Right lobe of liver (tissue), 6 donors: ENCODE data around the gene MCEE. TPM values are rescaled to one million over a fixed set of nuclear protein-coding genes. Genes with fewer than 3 reads are reported as not detected.
"Not testable (repeated sequence)": the region's sequence is repeated elsewhere in the genome, so short reads cannot be mapped to it uniquely, and the experiment has no call there.

ENCODE experiments used
- ATAC-seq, 4 donors: fragments of 200-7000 bp; cut with Tn5 transposase; one replicate each; pipeline ENCODE4 v1.9.1; 2020; ENCODE audit warnings: mild to moderate bottlenecking in 4 of 4, moderate library complexity in 4 of 4
- DNase-seq, 3 donors: peaks; one replicate each; pipeline ENCODE4 v3.0.0-alpha.2; 2020
- H3K27ac ChIP-seq, 3 donors: fragments of 200-600 bp; one replicate each; pipeline ENCODE4 v1.8.0; 2022
- H3K27me3 ChIP-seq, 2 donors: fragments of 200-600 bp; one replicate each; pipeline ENCODE4 v1.8.0; 2022
- H3K36me3 ChIP-seq, 4 donors: fragments of 200-600 bp; sonication (generic) in 1 of 4; one replicate each; pipeline versions ENCODE4 v1.5.1 to v1.8.0; 2017 to 2022; ENCODE audit warnings: control low read depth in 1 of 4
- H3K4me1 ChIP-seq, 4 donors: fragments of 200-600 bp; sonication (generic) in 1 of 4; one replicate each; pipeline versions ENCODE4 v1.5.1 to v1.8.0; 2017 to 2022; ENCODE audit warnings: control low read depth in 1 of 4
- H3K4me3 ChIP-seq, 3 donors: fragments of 200-600 bp; one replicate each; pipeline ENCODE4 v1.8.0; 2022
- H3K9me3 ChIP-seq, 4 donors: fragments of 200-600 bp; sonication (generic) in 1 of 4; one replicate each; pipeline versions ENCODE4 v1.5.1 to v1.8.0; 2017 to 2022; ENCODE audit warnings: control low read depth in 1 of 4
- POLR2A ChIP-seq: fragments of 450-650 bp; IDR thresholded peaks from one replicate; pipeline ENCODE4 v1.6.1; 2017; ENCODE audit warnings: antibody characterized with exemption, mild to moderate bottlenecking
- WGBS: methylation state at CpG from one replicate; pipeline ENCODE4 v1.1.6; 2018; ENCODE audit warnings: low coverage, low lambda C conversion rate; ENCODE audit not compliant: insufficient coverage; ENCODE audit errors: missing lambda C conversion rate; 5-methylcytosine and 5-hydroxymethylcytosine counted together
- intact Hi-C, 2 donors: fragments of 100-400 bp; cut with DNase I; formaldehyde crosslinking; loops; one replicate each; pipeline versions ENCODE4 v1.11.2 to v1.14.1; 2022
- total RNA-seq, 6 experiments: library from RNA; depleted of rRNA in 2 of 6; stranded (reverse); fragments of >200 nt in 2 of 6; fragmentation: NEBNext Ultra II Directional in 3 of 6; extraction: Animal tissue kit (Norgen Biotek cat#: 25700) in 3 of 6; gene quantifications; one replicate each; pipeline versions ENCODE4 v1.1.0 to v1.2.4, GENCODE V29; 2016 to 2023
- TF ChIP-seq, protein P1 (sequence below), 4 donors: fragments of 200-600 bp in 3 of 4; fragments of 450-650 bp in 1 of 4; IDR thresholded peaks; one replicate each; pipeline versions ENCODE4 v1.5.1 to v1.8.0; 2016 to 2022; ENCODE audit warnings: antibody characterized with exemption in 4 of 4, mild to moderate bottlenecking in 2 of 4
- donor health status: DM: no; HTN: yes; CAD: no.
- donor health status: DM: no; HTN: no; CAD: no.
- donor health status: DM: no; HTN: no; CAD: no.
- donor health status: DM: no; HTN: yes; CAD: no.
- donor health status: DM: no; HTN: yes; CAD: no.

MCEE gene
- total RNA-seq, 6 experiments from 2014 or later = 15.5 to 37.8 (median 23.1) TPM

DNA sequence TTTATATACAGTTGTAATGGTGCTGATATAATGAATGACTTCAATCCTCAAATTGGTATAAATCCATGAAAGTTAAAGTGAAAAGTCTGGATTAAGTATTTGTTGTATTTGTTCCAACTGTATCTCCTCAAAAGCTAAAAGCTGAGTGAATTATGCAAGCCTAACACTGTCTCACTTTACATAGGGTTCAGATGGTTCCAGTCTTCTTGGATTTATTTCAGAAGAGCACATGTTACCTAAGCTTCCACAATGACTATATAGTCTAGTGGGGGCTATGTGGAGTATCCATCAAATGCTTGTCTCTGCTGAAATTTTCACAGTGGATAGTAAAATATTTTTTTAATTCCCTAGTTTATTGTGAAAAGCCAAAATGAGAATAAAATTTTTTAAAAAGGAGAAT lies 13.0 kb downstream of the MCEE start:
- Histone ChIP-seq H3K36me3 (peaks cover 0 to 16% (median 0%) of the 10 kb centered on the region in 4 donors), H3K9me3 (no peaks in the 10 kb centered on the region), H3K4me3 (no peak overlapping the region), H3K27me3 (no peaks in the 10 kb centered on the region), H3K27ac (no peak overlapping the region), H3K4me1 (peaks cover 0 to under 1% (median 0%) of the 10 kb centered on the region in 4 donors)
- no peak for TF ChIP-seq POLR2A
- TF ChIP-seq, protein P1, sequence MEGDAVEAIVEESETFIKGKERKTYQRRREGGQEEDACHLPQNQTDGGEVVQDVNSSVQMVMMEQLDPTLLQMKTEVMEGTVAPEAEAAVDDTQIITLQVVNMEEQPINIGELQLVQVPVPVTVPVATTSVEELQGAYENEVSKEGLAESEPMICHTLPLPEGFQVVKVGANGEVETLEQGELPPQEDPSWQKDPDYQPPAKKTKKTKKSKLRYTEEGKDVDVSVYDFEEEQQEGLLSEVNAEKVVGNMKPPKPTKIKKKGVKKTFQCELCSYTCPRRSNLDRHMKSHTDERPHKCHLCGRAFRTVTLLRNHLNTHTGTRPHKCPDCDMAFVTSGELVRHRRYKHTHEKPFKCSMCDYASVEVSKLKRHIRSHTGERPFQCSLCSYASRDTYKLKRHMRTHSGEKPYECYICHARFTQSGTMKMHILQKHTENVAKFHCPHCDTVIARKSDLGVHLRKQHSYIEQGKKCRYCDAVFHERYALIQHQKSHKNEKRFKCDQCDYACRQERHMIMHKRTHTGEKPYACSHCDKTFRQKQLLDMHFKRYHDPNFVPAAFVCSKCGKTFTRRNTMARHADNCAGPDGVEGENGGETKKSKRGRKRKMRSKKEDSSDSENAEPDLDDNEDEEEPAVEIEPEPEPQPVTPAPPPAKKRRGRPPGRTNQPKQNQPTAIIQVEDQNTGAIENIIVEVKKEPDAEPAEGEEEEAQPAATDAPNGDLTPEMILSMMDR (IDR thresholded peaks at IDR 0.05) = no peak
- no peak for DNase-seq
- ATAC-seq = no peak
- intact Hi-C loops = no loop called here

DNA sequence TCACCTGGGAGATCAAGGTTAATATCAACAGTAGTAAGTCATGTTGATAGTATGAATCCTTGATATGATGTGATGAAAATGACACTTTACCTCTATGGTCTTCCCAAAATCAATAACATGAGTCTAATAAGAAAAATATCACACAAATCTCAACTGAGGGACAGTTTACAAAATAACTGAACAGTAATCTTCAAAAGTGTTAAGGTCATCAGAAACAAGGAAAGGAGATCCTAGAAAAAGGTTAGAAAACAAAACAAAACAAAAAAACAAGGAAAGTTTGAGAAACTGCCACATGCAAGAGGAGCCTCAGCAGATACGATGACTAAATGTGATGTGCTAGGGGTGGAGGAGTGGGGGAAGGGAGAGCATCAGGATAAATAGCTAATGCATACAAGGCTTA lies 16.2 kb downstream of the MCEE start:
- intact Hi-C loops = no loop called here
- Histone ChIP-seq H3K4me1 (peaks cover 0 to 4% (median 0%) of the 10 kb centered on the region in 4 donors), H3K4me3 (no peak overlapping the region), H3K9me3 (no peaks in the 10 kb centered on the region), H3K36me3 (peaks cover 0 to 10% (median 0%) of the 10 kb centered on the region in 4 donors), H3K27me3 (no peaks in the 10 kb centered on the region), H3K27ac (no peak overlapping the region)
- ATAC-seq (no peak), DNase-seq (no peak)
- 75% methylated on average over 1 of the region's 1 CpG for WGBS
- no peak for TF ChIP-seq POLR2A
- TF ChIP-seq, protein P1 (IDR thresholded peaks at IDR 0.05) = no peak

DNA sequence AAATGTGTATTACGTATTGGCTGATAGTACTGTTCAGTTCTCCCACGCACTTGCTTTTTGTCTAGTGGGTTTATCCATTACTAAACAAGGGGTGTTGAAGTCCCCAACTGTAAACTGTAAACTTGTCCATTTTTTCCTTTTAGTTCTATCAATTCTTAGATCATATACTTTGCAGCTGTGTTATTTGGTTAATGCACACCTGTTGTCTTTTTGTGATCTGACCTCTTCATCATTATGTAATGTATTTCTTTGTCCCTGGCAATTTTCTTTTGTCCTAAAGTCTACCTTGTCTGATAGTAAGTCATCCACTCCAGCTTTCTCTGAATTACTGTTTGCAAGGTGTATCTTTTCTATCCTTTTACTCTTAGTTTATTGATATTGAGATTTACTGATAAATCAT lies 21.9 kb downstream of the MCEE start:
- no peak for TF ChIP-seq POLR2A
- TF ChIP-seq, protein P1 (IDR thresholded peaks at IDR 0.05) = no peak
- Histone ChIP-seq H3K4me3 (no peak overlapping the region), H3K27me3 (no peaks in the 10 kb centered on the region), H3K27ac (no peak overlapping the region), H3K9me3 (no peaks in the 10 kb centered on the region), H3K36me3 (no peaks in the 10 kb centered on the region), H3K4me1 (peaks cover 0 to 4% (median 0%) of the 10 kb centered on the region in 4 donors)
- 100% methylated on average over 1 of the region's 2 CpGs for WGBS
- DNase-seq (no peak), ATAC-seq (no peak)
- intact Hi-C loops = no loop called here

DNA sequence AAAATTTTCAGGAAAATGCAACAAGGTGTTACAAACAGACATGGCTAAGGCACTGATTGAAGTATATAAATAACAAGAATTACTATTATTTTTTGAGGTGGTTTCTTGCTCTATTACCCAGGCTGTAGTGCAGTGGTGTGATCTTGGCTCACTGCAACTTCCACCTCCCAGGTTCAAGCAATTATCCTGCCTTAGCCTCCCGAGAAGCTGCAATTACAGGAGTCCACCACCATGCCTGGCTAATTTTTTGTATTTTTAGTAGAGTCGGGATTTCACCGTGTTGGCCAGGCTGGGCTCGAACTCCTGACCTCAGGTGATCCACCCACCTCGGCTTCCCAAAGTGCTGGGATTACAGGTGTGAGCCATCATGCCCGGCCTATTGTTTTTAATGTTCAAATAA lies 23.6 kb downstream of the MCEE start:
- H3K9me3 ChIP-seq, H3K36me3 ChIP-seq, intact Hi-C loops, H3K4me1 ChIP-seq, H3K4me3 ChIP-seq, H3K27ac ChIP-seq, H3K27me3 ChIP-seq, DNase-seq, ATAC-seq: not testable (repeated sequence)
- WGBS = 82% methylated on average over 6 of the region's 6 CpGs

DNA sequence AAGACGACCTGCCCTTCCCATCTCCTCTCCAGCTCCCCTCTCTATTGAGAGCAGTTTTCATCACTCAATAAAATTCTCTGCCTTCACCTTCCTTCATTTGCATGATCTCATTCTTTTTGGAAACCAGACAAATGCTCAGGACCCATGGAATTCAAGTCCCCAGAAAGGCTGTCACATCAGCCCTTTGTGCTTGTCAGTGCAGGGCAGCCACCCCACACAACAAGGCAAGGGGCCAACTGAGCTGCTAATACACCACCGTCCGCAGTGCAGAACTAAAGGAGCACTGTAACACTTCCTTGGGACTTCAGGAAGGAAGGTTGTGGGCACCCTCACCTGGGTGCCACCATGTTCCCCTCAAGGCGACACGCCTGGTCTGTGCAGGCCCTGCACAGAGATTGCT lies 26.2 kb downstream of the MCEE start:
- TF ChIP-seq, protein P1 (IDR thresholded peaks at IDR 0.05) = no peak
- TF ChIP-seq POLR2A = no peak
- 84% methylated on average over 2 of the region's 5 CpGs for WGBS
- H3K4me1 ChIP-seq = no peaks in the 10 kb centered on the region
- H3K27ac ChIP-seq = no peak overlapping the region
- DNase-seq (no peak), ATAC-seq (no peak)
- no peaks in the 10 kb centered on the region for H3K9me3 ChIP-seq
- no peak overlapping the region for H3K4me3 ChIP-seq
- intact Hi-C loops = no loop called here
- H3K36me3 ChIP-seq = no peaks in the 10 kb centered on the region
- no peaks in the 10 kb centered on the region for H3K27me3 ChIP-seq
